Right ventricle myocardium superior (tissue), 1 donor: Measurements from ENCODE around the gene EIF4E1B. TPM values are rescaled to one million over a fixed set of nuclear protein-coding genes. Genes with fewer than 3 reads are reported as not detected.

Experiments used
- ATAC-seq: fragments of 200-7000 bp; cut with Tn5 transposase; one replicate; pipeline ENCODE4 v1.9.1; 2020; ENCODE audit warnings: mild to moderate bottlenecking; ENCODE audit not compliant: poor library complexity
- DNase-seq: peaks from one replicate; pipeline ENCODE4 v3.0.0-alpha.2; 2020
- intact Hi-C: fragments of 100-400 bp; cut with DNase I; formaldehyde crosslinking; loops from one replicate; pipeline ENCODE4 v1.11.2; 2022
- microRNA-seq: library from miRNA; unstranded; fragments of <30 nt; microRNA quantifications from one replicate; pipeline ENCODE4 v1.2.0, GENCODE V29; 2020
- total RNA-seq: library from RNA; stranded (reverse); fragmentation: NEBNext Ultra II Directional; extraction: Animal tissue kit (Norgen Biotek cat#: 25700); gene quantifications from one replicate; pipeline ENCODE4 v1.2.1, GENCODE V29; 2021
- donor health status: DM: no; HTN: yes; CAD: no; lungs with severe emphysema.

The EIF4E1B gene
- total RNA-seq, 1 donor from 2014 or later = not detected

DNA sequence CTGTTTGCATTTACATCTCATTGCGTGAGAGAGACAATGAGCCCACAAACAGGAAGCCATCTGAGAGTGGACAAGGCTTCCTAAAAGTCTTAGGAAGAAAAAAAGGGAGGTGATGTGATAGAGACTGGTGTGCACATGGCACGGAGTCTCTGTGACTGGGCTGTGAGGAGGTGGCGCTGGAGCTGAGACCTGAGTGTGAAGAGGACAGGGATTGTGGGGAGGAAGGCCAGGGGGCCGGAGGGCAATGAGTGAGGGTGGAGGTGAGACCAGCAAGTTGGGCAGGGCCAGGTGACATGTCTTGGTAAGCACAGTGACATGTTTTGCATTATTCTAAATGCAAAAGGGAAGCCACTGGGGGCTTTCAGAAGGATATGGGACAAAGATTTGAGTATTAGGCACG, 61.9 kb downstream of the EIF4E1B start:
- DNase-seq (no peak), ATAC-seq (no peak)
- intact Hi-C loops = no loop called here

DNA sequence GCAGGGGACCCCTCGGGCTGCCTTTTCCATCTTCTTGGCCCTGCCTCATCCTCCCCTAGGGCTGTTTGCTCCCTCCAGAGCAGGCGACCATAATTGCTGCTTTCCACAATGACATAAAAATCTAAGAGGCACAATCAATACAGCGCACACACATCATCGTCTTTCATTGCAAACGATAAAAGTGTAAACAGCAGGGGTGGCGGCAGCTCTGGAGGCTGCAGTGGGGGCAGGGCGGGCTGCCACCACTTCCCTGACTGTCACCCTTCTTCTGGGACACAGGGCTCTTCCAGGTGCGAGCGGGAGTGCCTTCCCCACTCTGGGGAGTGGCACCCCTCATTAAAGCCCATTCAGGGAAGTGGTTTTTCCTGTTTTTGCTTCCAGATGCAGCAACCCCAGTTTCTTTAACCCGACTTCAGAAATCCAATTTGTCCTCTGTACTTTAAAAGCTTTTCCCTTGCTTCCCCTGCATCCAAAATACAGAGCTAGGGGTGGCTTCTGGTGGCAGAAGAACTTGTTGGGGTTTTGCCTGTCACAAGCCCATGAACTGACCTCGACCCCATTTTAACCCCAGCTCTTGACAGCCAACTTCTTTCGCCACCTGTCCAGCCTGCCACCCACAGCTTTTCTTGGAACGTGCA, 62.5 kb downstream of the EIF4E1B start:
- ATAC-seq = no peak
- intact Hi-C loops = no loop called here
- DNase-seq = no peak

GRCh38 chr5:176693477-176693851, 63.0 kb downstream of the EIF4E1B start:
- no peak for DNase-seq
- intact Hi-C loops = no loop called here
- no peak for ATAC-seq

- intact Hi-C loops = no loop called here
- no peak for ATAC-seq
- no peak for DNase-seq
These were observed 63.7 kb downstream of the EIF4E1B start for GRCh38 chr5:176694146-176694545.

GRCh38 chr5:176694631-176695030, 64.2 kb downstream of the EIF4E1B start:
- DNase-seq (no peak), ATAC-seq (no peak)
- intact Hi-C loops = no loop called here

DNA sequence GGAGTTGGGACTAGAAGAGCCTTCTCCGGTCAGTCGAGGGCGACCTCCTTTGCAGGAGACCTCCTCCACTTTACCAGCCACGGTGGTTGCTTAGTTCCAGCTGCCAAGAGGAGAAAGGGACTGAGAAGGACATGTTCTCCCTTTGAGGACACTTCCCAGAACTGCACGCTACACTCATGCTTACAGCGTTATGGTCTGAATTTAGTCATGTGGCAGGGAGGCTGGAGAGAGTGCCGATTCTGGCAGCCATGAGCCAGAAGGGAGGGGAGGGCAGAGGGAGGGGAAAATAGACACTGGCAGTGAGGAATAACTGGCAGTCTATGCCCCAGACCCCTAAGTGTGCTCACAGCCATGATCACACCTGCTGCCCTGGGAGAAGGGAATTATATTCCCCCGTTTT, 64.6 kb downstream of the EIF4E1B start:
- ATAC-seq (peak; percentile 82), DNase-seq (no peak)
- intact Hi-C loops = no loop called here

Small RNA genes lying within 50 kb of the gene (microRNA-seq; reads per million reads assigned to microRNA genes)
- not detected for gene MIR4281

Other genes with a start within 250 kb of the EIF4E1B start
- 18.7 TPM for gene NOP16, start 242.1 kb upstream of the EIF4E1B start, total RNA-seq
- 210 TPM for gene HIGD2A, start 241.9 kb upstream of the EIF4E1B start, total RNA-seq
- gene CLTB, start 214.1 kb upstream of the EIF4E1B start, total RNA-seq = 209 TPM
- 12.3 TPM for gene FAF2, start 182.3 kb upstream of the EIF4E1B start, total RNA-seq
- gene RNF44, start 93.3 kb upstream of the EIF4E1B start, total RNA-seq = 27.8 TPM
- 0.19 TPM for gene CDHR2, start 81.3 kb upstream of the EIF4E1B start, total RNA-seq
- gene GPRIN1, start 20.5 kb upstream of the EIF4E1B start, total RNA-seq = 0.56 TPM
- not detected for gene SNCB, start 141 bp upstream of the EIF4E1B start, total RNA-seq
- 27.4 TPM for gene TSPAN17, start 16.8 kb downstream of the EIF4E1B start, total RNA-seq
- 0.05 TPM for gene UNC5A, start 179.9 kb downstream of the EIF4E1B start, total RNA-seq